Adipocyte (in vitro differentiated cells): ENCODE measurements around the gene TADA3.

Source experiments
- DNase-seq: peaks from one replicate; pipeline ENCODE4 v3.0.0-alpha.2; 2015; ENCODE audit warnings: low read depth
- H3K27me3 ChIP-seq: replicated peaks from 2 replicates; pipeline ENCODE4 v1.7.0; 2013; ENCODE audit warnings: mild to moderate bottlenecking, low read length, moderate library complexity; ENCODE audit not compliant: control insufficient read depth, insufficient read depth
- H3K36me3 ChIP-seq: 2 replicates; pipeline ENCODE4 v1.7.0; 2013; ENCODE audit warnings: low read length, mild to moderate bottlenecking, moderate library complexity; ENCODE audit not compliant: control insufficient read depth, insufficient read depth, severe bottlenecking
- H3K4me1 ChIP-seq: 2 replicates; pipeline ENCODE4 v1.7.0; 2013; ENCODE audit warnings: mild to moderate bottlenecking, low read length, moderate library complexity; ENCODE audit not compliant: control insufficient read depth, insufficient read depth
- H3K4me3 ChIP-seq: 2 replicates; pipeline ENCODE4 v1.7.0; 2013; ENCODE audit warnings: mild to moderate bottlenecking, low read length, moderate library complexity
- H3K9ac ChIP-seq: 2 replicates; pipeline ENCODE4 v1.7.0; 2013; ENCODE audit warnings: mild to moderate bottlenecking, low read length, moderate library complexity
- H3K9me3 ChIP-seq: 2 replicates; pipeline ENCODE4 v1.7.0; 2013; ENCODE audit warnings: mild to moderate bottlenecking, low read length, moderate library complexity; ENCODE audit not compliant: control insufficient read depth

TADA3 gene

GRCh38 chr3:9792405-9793160, at the start of gene TADA3, which contains the start of gene ARPC4:
TADA3 (minus strand) TSS chr3:9792473; CDS start chr3:9791466, 1,007 bp downstream.
ARPC4 (plus strand) TSS chr3:9793082; CDS start chr3:9793122, 40 bp downstream.
- Histone ChIP-seq H3K4me3 (peak within 1 kb of the TSS; percentile 96), H3K27me3 (no peaks in the 10 kb centered on the region), H3K9me3 (no peaks in the 10 kb centered on the region), H3K9ac (peak within 1 kb of the TSS; percentile 99), H3K36me3 (peaks cover 28% of the 10 kb centered on the region), H3K4me1 (peaks cover 14% of the 10 kb centered on the region)
- peak; percentile 97 for DNase-seq

- Histone ChIP-seq H3K9me3 (no peaks in the 10 kb centered on the region), H3K27me3 (no peaks in the 10 kb centered on the region), H3K36me3 (peaks cover 44% of the 10 kb centered on the region), H3K9ac (no peak overlapping the region), H3K4me3 (no peak overlapping the region), H3K4me1 (peaks cover 24% of the 10 kb centered on the region)
- no peak for DNase-seq
Measured at GRCh38 chr3:9841015-9841414, 48.7 kb upstream of the TADA3 start.

GRCh38 chr3:9838856-9839255, 46.6 kb upstream of the TADA3 start:
- no peak for DNase-seq
- Histone ChIP-seq H3K27me3 (no peaks in the 10 kb centered on the region), H3K9me3 (no peaks in the 10 kb centered on the region), H3K36me3 (peaks cover 64% of the 10 kb centered on the region), H3K4me3 (no peak overlapping the region), H3K4me1 (peaks cover 18% of the 10 kb centered on the region), H3K9ac (no peak overlapping the region)

- Histone ChIP-seq H3K9ac (no peak overlapping the region), H3K4me1 (peaks cover 18% of the 10 kb centered on the region), H3K36me3 (peaks cover 70% of the 10 kb centered on the region), H3K4me3 (no peak overlapping the region), H3K27me3 (no peaks in the 10 kb centered on the region), H3K9me3 (no peaks in the 10 kb centered on the region)
- no peak for DNase-seq
Measured at GRCh38 chr3:9837701-9838582, 45.7 kb upstream of the TADA3 start.

GRCh38 chr3:9834520-9835380, 42.5 kb upstream of the TADA3 start:
- H3K9me3 ChIP-seq, result no peaks in the 10 kb centered on the region
- no peaks in the 10 kb centered on the region for H3K27me3 ChIP-seq
- H3K36me3 ChIP-seq, result peaks cover 62% of the 10 kb centered on the region
- no peak overlapping the region for H3K4me3 ChIP-seq
- H3K4me1 ChIP-seq, result no peaks in the 10 kb centered on the region
- no peak for DNase-seq
- H3K9ac ChIP-seq, result no peak overlapping the region

GRCh38 chr3:9833078-9833477, 40.8 kb upstream of the TADA3 start:
- Histone ChIP-seq H3K36me3 (peaks cover 60% of the 10 kb centered on the region), H3K4me3 (no peak overlapping the region), H3K27me3 (no peaks in the 10 kb centered on the region), H3K4me1 (no peaks in the 10 kb centered on the region), H3K9me3 (no peaks in the 10 kb centered on the region), H3K9ac (no peak overlapping the region)
- no peak for DNase-seq

GRCh38 chr3:9831253-9831652, 39.0 kb upstream of the TADA3 start:
- no peaks in the 10 kb centered on the region for H3K4me1 ChIP-seq
- H3K9ac ChIP-seq, result no peak overlapping the region
- peaks cover 59% of the 10 kb centered on the region for H3K36me3 ChIP-seq
- H3K9me3 ChIP-seq, result no peaks in the 10 kb centered on the region
- DNase-seq, result no peak
- no peaks in the 10 kb centered on the region for H3K27me3 ChIP-seq
- H3K4me3 ChIP-seq, result no peak overlapping the region

GRCh38 chr3:9828801-9829755, 36.8 kb upstream of the TADA3 start:
- peaks cover 37% of the 10 kb centered on the region for H3K36me3 ChIP-seq
- DNase-seq, result no peak

GRCh38 chr3:9826815-9827573, 34.7 kb upstream of the TADA3 start:
- Histone ChIP-seq H3K27me3 (no peaks in the 10 kb centered on the region), H3K36me3 (peaks cover 23% of the 10 kb centered on the region), H3K4me3 (no peak overlapping the region), H3K9me3 (no peaks in the 10 kb centered on the region), H3K9ac (no peak overlapping the region), H3K4me1 (no peaks in the 10 kb centered on the region)
- peak; percentile 11 for DNase-seq

More at GRCh38 chr3:9828801-9829755, 36.8 kb upstream of the TADA3 start:
- H3K9me3 ChIP-seq, result no peaks in the 10 kb centered on the region
- no peaks in the 10 kb centered on the region for H3K27me3 ChIP-seq
- H3K4me3 ChIP-seq, result no peak overlapping the region
- no peak overlapping the region for H3K9ac ChIP-seq
- no peaks in the 10 kb centered on the region for H3K4me1 ChIP-seq
